H1 (cell line): Measurements from ENCODE around the gene SIGLEC11. TPM values are rescaled to one million over a fixed set of nuclear protein-coding genes. Genes with fewer than 3 reads are reported as not detected.
A peak's percentile ranks its signal among the peaks of the same experiment; 100 is the strongest.

Experiments
- CTCF ChIA-PET: fragments of 300-600 bp; sonication (Branson Sonifier 250); formaldehyde crosslinking; loops from one replicate; lab custom pipeline; 2021; ENCODE audit not compliant: partially characterized antibody; lab: Charles Lee
- POLR2A ChIA-PET: fragments of 300-600 bp; sonication (Branson Sonifier 250); formaldehyde crosslinking; loops from one replicate; lab custom pipeline; 2021; ENCODE audit warnings: inconsistent platforms; ENCODE audit not compliant: partially characterized antibody; lab: Charles Lee
- DNase-seq, 2 experiments: peaks; one replicate each; pipeline versions ENCODE4 v3.0.0 to v3.0.0-alpha.2; 2010 to 2022; ENCODE audit warnings: low spot score in 2 of 2, low read depth in 1 of 2, mixed read lengths in 1 of 2
- FAIRE-seq: peaks from 2 replicates; lab custom pipeline; 2011; peaks lifted over from hg19 to GRCh38; lab: Jason Lieb, UNC
- H2AFZ ChIP-seq: 2 replicates; pipeline ENCODE4 v1.8.1; 2012; ENCODE audit warnings: low read length, inconsistent platforms
- H2AK5ac ChIP-seq: 2 replicates; pipeline ENCODE4 v1.6.1; 2013; ENCODE audit warnings: low read depth, low read length
- H2BK120ac ChIP-seq: replicated peaks from 2 replicates; pipeline ENCODE3; 2013; ENCODE audit warnings: low read depth, low read length, inconsistent platforms
- H2BK12ac ChIP-seq: 2 replicates; pipeline ENCODE4 v1.6.1; 2013; ENCODE audit warnings: low read depth, low read length
- H2BK15ac ChIP-seq: 2 replicates; pipeline ENCODE4 v1.6.1; 2013; ENCODE audit warnings: low read length
- H2BK20ac ChIP-seq: 2 replicates; pipeline ENCODE4 v1.6.1; 2013; ENCODE audit warnings: low read length
- H2BK5ac ChIP-seq: 2 replicates; pipeline ENCODE4 v1.6.1; 2013; ENCODE audit warnings: low read depth, low read length
- H3K14ac ChIP-seq: 2 replicates; pipeline ENCODE4 v1.6.1; 2013; ENCODE audit warnings: inconsistent platforms; ENCODE audit not compliant: insufficient read length
- H3K18ac ChIP-seq: 2 replicates; pipeline ENCODE4 v1.6.1; 2013; ENCODE audit warnings: low read length; ENCODE audit errors: extremely low read depth
- H3K23ac ChIP-seq: 2 replicates; pipeline ENCODE4 v1.6.1; 2013; ENCODE audit warnings: inconsistent platforms; ENCODE audit not compliant: insufficient read length
- H3K23me2 ChIP-seq: 2 replicates; pipeline ENCODE4 v1.6.1; 2013; ENCODE audit warnings: low read depth, low read length
- H3K27ac ChIP-seq: 2 replicates; pipeline ENCODE4 v1.6.1; 2011; ENCODE audit warnings: low read depth, low read length, inconsistent platforms
- H3K27me3 ChIP-seq, 4 experiments: replicated peaks in 1 of 4; 1 replicate in 1 of 4; 2 replicates in 3 of 4; pipeline versions ENCODE4 v1.6.1 to v1.8.1; 2011 to 2013; ENCODE audit warnings: low read length in 3 of 4, mild to moderate bottlenecking in 3 of 4, inconsistent platforms in 2 of 4, mixed read lengths in 2 of 4, moderate library complexity in 1 of 4; ENCODE audit not compliant: control insufficient read depth in 3 of 4, insufficient read depth in 3 of 4; ENCODE audit errors: extremely low read depth in 1 of 4
- H3K36me3 ChIP-seq, 4 experiments: 2 replicates each; pipeline versions ENCODE4 v1.6.1 to v1.8.1; 2011 to 2013; ENCODE audit warnings: mild to moderate bottlenecking in 4 of 4, low read length in 3 of 4, moderate library complexity in 2 of 4, control low read depth in 1 of 4, inconsistent platforms in 1 of 4; ENCODE audit not compliant: insufficient read depth in 4 of 4, control insufficient read depth in 2 of 4
- H3K4ac ChIP-seq: replicated peaks from 2 replicates; pipeline ENCODE3; 2013; ENCODE audit warnings: low read length, low read depth, mixed read lengths, inconsistent platforms; ENCODE audit not compliant: insufficient read length
- H3K4me1 ChIP-seq, 4 experiments: replicated peaks in 1 of 4; 1 replicate in 1 of 4; 2 replicates in 3 of 4; pipeline versions ENCODE4 v1.6.1 to v1.8.1; 2011 to 2013; ENCODE audit warnings: low read length in 3 of 4, inconsistent platforms in 2 of 4, mixed read lengths in 1 of 4; ENCODE audit not compliant: insufficient read depth in 4 of 4, control insufficient read depth in 3 of 4
- H3K4me2 ChIP-seq, 2 experiments: 2 replicates each; pipeline versions ENCODE4 v1.6.1 to v1.8.1; 2011 to 2013; ENCODE audit warnings: low read depth in 2 of 2, low read length in 2 of 2, control low read depth in 1 of 2, inconsistent platforms in 1 of 2, mild to moderate bottlenecking in 1 of 2; ENCODE audit not compliant: insufficient read depth in 1 of 2
- H3K4me3 ChIP-seq, 4 experiments: fragments of 200-600, 300-600 bp in 1 of 4; sonication (generic), shearing (Covaris generic), sonication (Bioruptor Twin) in 1 of 4; 2 replicates each; pipeline versions ENCODE4 v1.5.1 to v1.8.1; 2011 to 2016; ENCODE audit warnings: low read length in 4 of 4, low read depth in 3 of 4, control low read depth in 2 of 4, inconsistent platforms in 2 of 4, mild to moderate bottlenecking in 2 of 4, mixed read lengths in 1 of 4, moderate library complexity in 1 of 4; ENCODE audit not compliant: insufficient read depth in 2 of 4; ENCODE audit errors: extremely low read depth in 1 of 4
- H3K56ac ChIP-seq: replicated peaks from 2 replicates; pipeline ENCODE3; 2013; ENCODE audit warnings: low read depth, mild to moderate bottlenecking, mixed read lengths, low read length, inconsistent platforms; ENCODE audit not compliant: insufficient read length
- H3K79me1 ChIP-seq: 2 replicates; pipeline ENCODE4 v1.6.1; 2013; ENCODE audit warnings: low read depth, low read length, control low read depth
- H3K79me2 ChIP-seq, 2 experiments: 2 replicates each; pipeline versions ENCODE4 v1.6.1 to v1.8.1; 2012 to 2013; ENCODE audit warnings: low read length in 2 of 2, mild to moderate bottlenecking in 2 of 2, inconsistent platforms in 1 of 2; ENCODE audit not compliant: insufficient read depth in 2 of 2, control insufficient read depth in 1 of 2
- H3K9ac ChIP-seq, 4 experiments: replicated peaks in 1 of 4; 1 replicate in 1 of 4; 2 replicates in 3 of 4; pipeline versions ENCODE4 v1.6.1 to v1.8.1; 2011 to 2013; ENCODE audit warnings: low read depth in 3 of 4, low read length in 3 of 4, control low read depth in 2 of 4, mild to moderate bottlenecking in 2 of 4, moderate library complexity in 2 of 4, inconsistent platforms in 1 of 4; ENCODE audit errors: extremely low read depth in 1 of 4
- H3K9me3 ChIP-seq, 2 experiments: 2 replicates each; pipeline versions ENCODE4 v1.6.1 to v1.8.1; 2012 to 2013; ENCODE audit warnings: mild to moderate bottlenecking in 2 of 2, moderate library complexity in 2 of 2, control low read depth in 1 of 2, inconsistent platforms in 1 of 2, low read depth in 1 of 2, low read length in 1 of 2, mixed read lengths in 1 of 2; ENCODE audit not compliant: insufficient read depth in 2 of 2
- H4K20me1 ChIP-seq, 2 experiments: replicated peaks in 1 of 2; 2 replicates each; pipeline versions ENCODE3 to v1.8.1; 2011 to 2013; ENCODE audit warnings: inconsistent platforms in 2 of 2, low read length in 2 of 2, mild to moderate bottlenecking in 1 of 2; ENCODE audit not compliant: insufficient read depth in 2 of 2, control insufficient read depth in 1 of 2
- H4K5ac ChIP-seq: 2 replicates; pipeline ENCODE4 v1.6.1; 2013; ENCODE audit warnings: low read length, low read depth, mixed read lengths, inconsistent platforms; ENCODE audit not compliant: insufficient read length
- H4K8ac ChIP-seq: 2 replicates; pipeline ENCODE4 v1.8.0; 2013; ENCODE audit warnings: mild to moderate bottlenecking, moderate library complexity, low read length, inconsistent platforms; ENCODE audit not compliant: insufficient read depth; ENCODE audit errors: extremely low read depth
- H4K91ac ChIP-seq: replicated peaks from 2 replicates; pipeline ENCODE3; 2013; ENCODE audit warnings: low read length, mixed read lengths, inconsistent platforms; ENCODE audit not compliant: insufficient read length
- POLR2AphosphoS5 ChIP-seq: IDR thresholded peaks from 2 replicates; pipeline ENCODE4 v1.6.1; 2011; ENCODE audit warnings: low read depth, low read length
- SAP30 ChIP-seq: fragments of 300-600 bp; sonication (generic); IDR thresholded peaks from 2 replicates; pipeline ENCODE4 v1.7.1; 2012; ENCODE audit warnings: low read length, moderate library complexity, mild to moderate bottlenecking, inconsistent platforms; ENCODE audit not compliant: insufficient read depth, insufficient replicate concordance
- WGBS, 2 experiments: shearing (Covaris generic) in 1 of 2; methylation state at CpG; one replicate each; pipeline versions ENCODE4 v1.1.6 to v1.1.7; 2013 to 2015; ENCODE audit warnings: low lambda C conversion rate in 2 of 2, mixed read lengths in 2 of 2, inconsistent platforms in 1 of 2, low coverage in 1 of 2, missing lambda C conversion rate in 1 of 2; ENCODE audit not compliant: insufficient replicate concordance in 2 of 2, insufficient coverage in 1 of 2, insufficient read length in 1 of 2; ENCODE audit errors: extremely low coverage in 1 of 2, missing lambda C conversion rate in 1 of 2; 5-methylcytosine and 5-hydroxymethylcytosine counted together
- polyA plus RNA-seq, 7 experiments: library from polyadenylated mRNA; depleted of rRNA in 3 of 7; stranded (reverse) in 5 of 7; unstranded in 2 of 7; fragments of >200 nt in 5 of 7; fragments of 200-250 nt in 2 of 7; gene quantifications; 1 replicate in 5 of 7; 2 replicates in 1 of 7; 4 replicates in 1 of 7; pipeline versions ENCODE4 v1.2.1 to v1.2.3, GENCODE V29; 2011 to 2013; ENCODE audit warnings: missing spikeins in 2 of 7, mixed read lengths in 2 of 7
- total RNA-seq: library from RNA; stranded (reverse); fragmentation: NEBNext Ultra II Directional; extraction: Animal tissue kit (Norgen Biotek cat#: 25700); gene quantifications from 2 replicates; pipeline ENCODE4 v1.2.1, GENCODE V29; 2021

Gene SIGLEC11
- total and polyA plus RNA-seq, 2 of the 8 experiments (the other 6 are each of a cell fraction or from before 2014, with no cell fraction given) = 0.18 TPM; not detected in 1

DNA sequence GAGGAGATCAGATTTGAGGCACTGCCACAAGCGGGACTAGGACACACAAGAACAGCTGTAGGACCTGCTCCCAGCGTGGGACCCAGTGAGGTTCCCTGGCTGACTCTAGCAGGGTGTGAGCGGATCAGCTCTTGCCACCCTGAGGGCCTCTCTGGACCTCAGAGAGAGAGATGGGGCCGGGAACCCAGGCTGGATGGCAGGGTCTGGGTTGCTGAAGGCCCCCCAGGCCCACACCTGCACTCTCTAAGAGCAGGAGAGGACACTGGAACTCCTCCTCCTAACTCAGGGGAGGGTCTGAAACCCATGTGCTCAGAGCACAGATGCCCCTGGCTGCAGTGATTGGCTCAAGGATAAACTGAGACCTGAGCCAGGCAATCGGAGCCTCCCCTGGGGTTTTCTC, 50.8 kb downstream of the SIGLEC11 start:
- no peak overlapping the region; the same call in 1 of the 2 replicates for H4K8ac ChIP-seq
- peaks cover 24 to 50% (median 38%) of the 10 kb centered on the region in 4 experiments; a peak in 7 of 8 replicates for H3K36me3 ChIP-seq
- ChIA-PET POLR2A (interaction anchor here (0.9 to 19.2 kb wide), 5 partner anchors 14 to 60 kb away, joined by 3 to 373 read pairs (median 8); partner anchors contain the start of genes AKT1S1, ATF5, IL4I1 and NUP62), CTCF (interaction anchor here (0.7 to 1.3 kb wide), 2 partner anchors 9 to 73 kb away, joined by 3 to 6 read pairs; no protein-coding TSS in a partner anchor)
- H3K18ac ChIP-seq = no peak overlapping the region
- no peak overlapping the region for H3K14ac ChIP-seq
- no peak overlapping the region for H2BK20ac ChIP-seq
- no peak overlapping the region; the same call in 1 of the 2 replicates for H3K27ac ChIP-seq
- no peak overlapping the region for H4K5ac ChIP-seq
- no peaks in the 10 kb centered on the region; a peak in 1 of 7 replicates for H3K27me3 ChIP-seq
- no peak overlapping the region for H3K4ac ChIP-seq
- TF ChIP-seq SAP30 = no peak
- 0 out of 2 replicates have a peak, but pooled peaks have one; percentile 3 for TF ChIP-seq POLR2AphosphoS5
- no peak overlapping the region for H2BK15ac ChIP-seq
- H3K9me3 ChIP-seq = no peaks in the 10 kb centered on the region
- no peak overlapping the region for H3K23ac ChIP-seq
- H3K23me2 ChIP-seq = no peaks in the 10 kb centered on the region
- peaks cover 0 to 6% (median 3%) of the 10 kb centered on the region in 4 experiments; a peak in 3 of 7 replicates for H3K4me1 ChIP-seq
- no peak overlapping the region for H3K56ac ChIP-seq
- FAIRE-seq (no peak), DNase-seq (no peak)
- no peak overlapping the region for H2BK12ac ChIP-seq
- H2AFZ ChIP-seq = no peak overlapping the region
- H3K4me3 ChIP-seq = no peak overlapping the region
- H3K79me2 ChIP-seq = peaks cover 0 to 36% of the 10 kb centered on the region in 2 experiments; a peak in 2 of 4 replicates
- peaks cover 10% of the 10 kb centered on the region; the same call in 1 of the 2 replicates for H3K79me1 ChIP-seq
- no peak overlapping the region for H2AK5ac ChIP-seq
- no peak overlapping the region for H4K91ac ChIP-seq
- H3K9ac ChIP-seq = no peak overlapping the region
- no peak overlapping the region for H2BK120ac ChIP-seq
- H4K20me1 ChIP-seq = peaks cover 41 to 48% of the 10 kb centered on the region in 2 experiments
- WGBS, 2 experiments = 83% methylated on average over 5 of the region's 5 CpGs; no CpG with 5 or more reads in 1 of the 2 experiments
- no peak overlapping the region for H3K4me2 ChIP-seq
- no peak overlapping the region for H2BK5ac ChIP-seq
